Adrenal gland (tissue), 5 donors: ENCODE results near the gene FDCSP.

ENCODE experiments used
- POLR2A ChIP-seq, 2 donors: fragments of 450-650 bp; IDR thresholded peaks; one replicate each; pipeline ENCODE4 v1.6.1; 2017; ENCODE audit warnings: antibody characterized with exemption in 2 of 2, mild to moderate bottlenecking in 2 of 2, moderate library complexity in 1 of 2
- TF ChIP-seq, protein P1 (sequence below), 6 experiments: fragments of 450-650 bp in 4 of 6; fragments of 200-600 bp in 2 of 6; sonication (generic) in 1 of 6; IDR thresholded peaks; 1 replicate in 5 of 6; 2 replicates in 1 of 6; pipeline versions ENCODE4 v1.5.1 to v1.8.0; 2016 to 2021; ENCODE audit warnings: antibody characterized with exemption in 6 of 6, mild to moderate bottlenecking in 2 of 6, moderate library complexity in 1 of 6
- donor health status: DM: no; HTN: no; CAD: no.

DNA sequence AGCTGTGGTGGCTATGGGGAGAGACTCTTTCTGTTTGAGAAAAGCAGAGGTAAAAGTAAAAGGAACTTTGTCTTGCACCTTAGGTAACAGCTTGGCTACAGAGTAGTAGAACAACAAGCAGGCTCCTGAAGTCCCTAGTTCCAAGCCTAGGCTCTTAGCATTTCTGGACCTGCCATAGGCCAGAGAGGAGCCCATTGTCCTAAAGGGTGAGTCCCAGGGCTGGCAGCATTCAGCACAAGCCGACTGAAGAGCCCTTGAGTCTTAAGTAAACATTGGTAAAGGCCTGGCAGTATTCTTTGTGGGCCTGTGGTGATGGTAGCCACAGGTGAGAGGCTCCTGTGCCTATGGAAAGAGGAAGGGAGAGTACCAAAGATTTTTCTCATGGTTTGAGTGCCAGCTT lies 54.6 kb downstream of the FDCSP start:
- TF ChIP-seq, protein P1, sequence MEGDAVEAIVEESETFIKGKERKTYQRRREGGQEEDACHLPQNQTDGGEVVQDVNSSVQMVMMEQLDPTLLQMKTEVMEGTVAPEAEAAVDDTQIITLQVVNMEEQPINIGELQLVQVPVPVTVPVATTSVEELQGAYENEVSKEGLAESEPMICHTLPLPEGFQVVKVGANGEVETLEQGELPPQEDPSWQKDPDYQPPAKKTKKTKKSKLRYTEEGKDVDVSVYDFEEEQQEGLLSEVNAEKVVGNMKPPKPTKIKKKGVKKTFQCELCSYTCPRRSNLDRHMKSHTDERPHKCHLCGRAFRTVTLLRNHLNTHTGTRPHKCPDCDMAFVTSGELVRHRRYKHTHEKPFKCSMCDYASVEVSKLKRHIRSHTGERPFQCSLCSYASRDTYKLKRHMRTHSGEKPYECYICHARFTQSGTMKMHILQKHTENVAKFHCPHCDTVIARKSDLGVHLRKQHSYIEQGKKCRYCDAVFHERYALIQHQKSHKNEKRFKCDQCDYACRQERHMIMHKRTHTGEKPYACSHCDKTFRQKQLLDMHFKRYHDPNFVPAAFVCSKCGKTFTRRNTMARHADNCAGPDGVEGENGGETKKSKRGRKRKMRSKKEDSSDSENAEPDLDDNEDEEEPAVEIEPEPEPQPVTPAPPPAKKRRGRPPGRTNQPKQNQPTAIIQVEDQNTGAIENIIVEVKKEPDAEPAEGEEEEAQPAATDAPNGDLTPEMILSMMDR (IDR thresholded peaks at IDR 0.05): no peak
- TF ChIP-seq POLR2A (IDR thresholded peaks at IDR 0.05): no peak
